ENCODE measurements around the gene CPED1.
"Not testable (repeated sequence)": the region's sequence is repeated elsewhere in the genome, so short reads cannot be mapped to it uniquely, and the experiment has no call there.

CPED1 gene

GRCh38 chr7:120997882-120998474 lies 9.5 kb downstream of the CPED1 start:
- no peak for DNase-seq

DNA sequence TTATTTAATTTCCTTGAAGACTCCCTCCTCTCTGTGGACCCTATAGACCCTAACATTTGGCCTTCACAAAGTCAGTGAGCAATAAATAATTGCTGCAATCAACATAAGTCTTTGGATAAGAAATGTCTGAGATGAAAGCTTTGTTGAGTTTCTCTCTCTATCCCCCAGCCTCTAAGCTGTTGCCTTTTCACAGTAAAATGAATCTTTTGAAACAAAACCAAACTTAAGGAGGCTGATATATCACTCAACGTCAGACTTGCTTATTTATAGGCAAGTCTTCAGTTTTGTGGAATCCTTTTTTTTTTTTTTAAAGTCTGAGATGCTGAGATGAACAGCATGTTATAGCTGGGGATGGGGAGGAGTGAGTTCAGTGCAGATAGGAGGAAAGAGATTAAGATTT lies 10.0 kb downstream of the CPED1 start:
- DNase-seq = no peak

DNA sequence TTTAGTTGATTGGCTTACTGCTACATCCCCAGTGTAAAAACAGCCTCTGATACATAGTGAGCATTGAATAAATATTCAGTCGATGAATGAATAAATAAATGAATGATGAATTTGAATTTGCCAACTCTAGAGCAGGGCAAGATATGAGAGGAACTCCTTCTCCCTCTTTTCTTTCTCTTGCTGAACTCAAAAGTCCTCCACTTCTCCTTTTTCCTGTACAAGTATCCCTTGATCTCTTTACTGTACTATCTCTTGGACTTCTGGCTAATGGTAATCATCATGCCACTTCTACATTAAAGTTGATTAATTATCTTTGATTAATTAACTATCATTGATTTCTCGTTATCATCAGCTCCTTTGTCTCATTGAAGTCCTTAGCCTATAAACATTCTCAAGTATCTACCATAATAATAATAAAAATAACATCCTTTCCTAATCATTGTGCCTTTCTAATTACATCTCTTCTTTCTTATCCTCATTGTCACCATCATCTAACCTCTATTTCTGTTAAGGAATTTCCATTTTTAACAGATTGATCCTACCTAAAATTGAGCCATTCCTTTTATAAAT lies 10.6 kb downstream of the CPED1 start:
- no peak for DNase-seq

GRCh38 chr7:121000081-121000983 lies 11.8 kb downstream of the CPED1 start:
- DNase-seq = no peak

DNA sequence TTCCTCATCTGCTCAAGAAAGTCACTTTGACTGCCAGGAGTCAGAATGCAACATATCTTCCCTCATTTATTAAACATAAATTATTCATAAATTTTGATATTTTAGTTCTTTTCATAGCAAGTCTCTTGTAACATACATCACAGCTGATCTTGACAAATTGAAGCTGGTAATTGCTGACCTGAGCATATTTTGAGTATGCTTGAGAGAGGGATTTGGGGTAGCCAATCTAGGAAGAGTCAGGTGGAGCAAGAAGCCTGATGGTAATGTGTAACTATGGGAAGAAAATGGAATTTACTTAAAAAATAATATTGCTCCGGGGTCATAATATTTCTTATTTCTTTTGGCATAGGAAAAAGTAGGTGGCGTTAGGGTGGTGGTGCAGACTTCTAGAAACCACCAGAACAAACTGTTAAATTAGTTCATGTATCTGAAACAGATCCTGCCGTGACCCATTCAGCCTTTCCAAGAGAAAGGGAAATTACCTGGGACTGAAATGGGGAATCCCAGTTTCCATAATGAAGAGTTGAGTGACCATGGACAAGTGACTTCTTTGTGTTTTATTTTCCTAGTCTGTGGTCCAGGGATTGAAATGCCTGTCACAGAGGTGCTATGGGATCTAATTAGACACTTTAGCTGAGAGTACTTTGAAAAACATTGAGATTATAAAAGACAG lies 12.9 kb downstream of the CPED1 start:
- DNase-seq = no peak

DNA sequence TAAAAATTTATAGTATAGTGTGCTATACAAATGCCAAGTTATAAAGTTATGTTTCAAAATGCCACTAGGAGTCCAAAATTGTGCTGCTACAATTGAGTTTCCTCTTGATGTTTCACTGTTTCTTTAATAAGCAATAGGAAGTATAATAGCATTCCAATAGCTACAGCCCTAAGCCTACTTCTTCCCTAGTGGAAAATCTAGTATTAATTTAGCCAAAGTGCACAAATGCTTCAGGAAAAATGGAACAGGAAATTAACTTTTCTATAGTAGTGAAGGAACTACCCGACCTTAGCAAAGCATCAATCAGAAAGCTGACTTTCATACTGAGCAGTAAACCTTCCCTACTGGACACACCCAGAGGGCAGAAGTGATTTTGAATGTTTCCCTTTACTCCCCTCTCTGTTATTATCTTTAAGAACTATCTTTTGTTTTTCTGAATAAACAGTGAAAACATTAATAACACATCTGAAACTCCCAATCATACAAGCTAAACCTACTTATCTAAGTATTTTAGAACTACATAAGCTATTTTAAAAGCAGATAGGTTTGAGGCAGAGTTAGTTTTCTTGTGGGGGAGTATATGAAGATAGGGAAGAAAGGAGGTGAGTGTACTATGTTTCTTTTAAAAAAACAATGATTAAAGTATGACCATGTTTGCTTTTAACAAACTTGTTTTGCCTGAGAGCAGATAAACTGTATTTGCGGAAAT lies 13.7 kb downstream of the CPED1 start:
- no peak for DNase-seq

DNA sequence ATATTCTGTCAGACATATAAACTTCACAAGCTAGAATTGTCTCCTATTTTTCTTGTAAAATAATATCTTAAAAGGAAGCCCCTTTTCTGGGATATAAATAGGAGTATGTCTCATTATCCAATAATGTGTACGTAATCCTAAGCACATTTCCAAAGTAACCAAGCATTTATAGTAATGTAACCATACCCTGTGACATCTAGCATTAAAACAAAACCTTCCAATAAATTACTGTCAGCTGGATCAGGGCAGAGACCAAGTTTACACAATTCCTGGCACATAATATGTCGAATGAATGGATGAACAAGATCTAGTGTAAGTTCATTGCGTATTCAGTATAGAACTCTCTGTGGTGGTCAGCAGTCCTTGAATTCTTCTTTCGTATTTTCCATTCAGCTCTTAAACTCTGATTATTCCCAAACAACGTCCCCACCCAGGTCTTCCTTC lies 14.3 kb downstream of the CPED1 start:
- DNase-seq = no peak

DNA sequence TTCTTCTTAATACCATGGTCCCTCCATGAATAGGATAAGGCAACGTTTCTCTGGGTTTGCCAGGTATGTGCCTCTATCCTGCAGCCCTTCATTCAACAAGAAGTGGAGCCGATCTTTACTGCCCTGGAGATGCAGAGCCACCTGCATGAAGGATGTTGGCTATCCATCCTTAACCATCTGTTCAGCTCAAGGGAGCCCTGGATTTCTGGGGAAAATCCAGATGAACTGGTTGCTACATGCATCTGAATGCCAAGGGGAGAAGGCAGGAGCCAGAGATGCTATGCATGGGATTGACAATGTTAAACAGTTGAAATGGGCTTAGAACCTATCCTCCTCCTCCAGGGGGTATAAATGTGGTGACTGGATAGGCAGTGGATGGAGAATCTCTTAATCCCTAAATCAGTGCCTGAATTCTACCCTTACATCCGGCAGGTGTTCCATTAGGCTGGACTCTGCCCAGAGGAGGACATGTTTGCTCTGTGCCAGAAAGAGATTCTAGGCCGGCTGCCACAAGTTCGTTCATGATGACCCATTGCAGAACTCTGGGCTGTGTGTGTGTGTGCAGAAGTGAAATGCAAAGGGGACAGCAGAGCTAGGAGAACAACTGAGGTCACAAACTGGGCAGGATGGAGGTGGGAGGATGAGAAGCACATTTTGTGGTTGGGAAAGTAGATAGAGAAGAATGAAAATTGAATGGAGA lies 15.6 kb downstream of the CPED1 start:
- DNase-seq = no peak

DNA sequence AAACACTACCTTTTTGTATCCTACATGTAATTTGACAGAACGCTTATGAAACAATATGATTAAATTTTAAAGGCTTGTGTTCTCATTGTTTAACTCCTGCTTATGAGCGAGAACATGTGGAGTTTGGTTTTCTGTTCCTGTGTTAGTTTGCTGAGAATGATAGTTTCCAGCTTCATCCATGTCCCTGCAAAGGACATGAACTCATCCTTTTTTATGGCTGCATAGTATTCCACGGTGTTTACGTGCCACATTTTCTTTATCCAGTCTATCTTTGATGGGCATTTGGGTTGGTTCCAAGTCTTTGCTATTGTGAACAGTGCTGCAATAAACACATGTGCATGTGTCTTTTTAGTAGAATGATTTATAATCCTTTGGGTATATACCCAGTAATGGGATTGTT lies 16.5 kb downstream of the CPED1 start:
- DNase-seq = not testable (repeated sequence)

DNA sequence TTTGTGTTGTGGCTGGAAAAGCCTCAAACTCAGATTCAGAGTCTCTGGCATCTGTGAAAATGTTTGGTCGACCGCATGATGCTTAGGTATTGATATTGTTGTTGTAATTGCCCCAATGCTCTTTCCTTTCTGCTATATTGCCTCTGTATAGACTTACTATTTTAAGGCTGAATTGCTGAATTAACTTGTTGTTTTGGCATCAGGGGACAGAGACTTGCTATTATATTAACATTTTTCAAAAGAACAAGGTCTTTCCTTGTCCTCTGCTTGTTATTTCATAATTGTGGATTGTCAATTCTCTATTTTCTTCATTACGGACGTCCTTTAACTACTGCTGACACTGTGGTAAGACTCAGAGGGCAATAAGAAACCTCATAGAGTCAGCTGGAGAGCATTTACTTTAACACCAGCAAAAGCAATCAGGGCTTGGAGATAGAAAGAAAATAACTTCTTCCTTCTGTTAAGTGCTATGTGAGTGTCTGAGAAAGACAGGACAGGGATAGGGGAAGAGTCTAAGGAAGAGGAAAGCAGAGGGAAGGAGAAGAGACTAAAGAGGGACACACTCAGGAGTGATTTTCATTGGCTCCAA lies 17.6 kb downstream of the CPED1 start:
- no peak for DNase-seq

GRCh38 chr7:121006711-121007315 lies 18.3 kb downstream of the CPED1 start:
- no peak for DNase-seq

- DNase-seq = no peak
Measured at GRCh38 chr7:121008816-121009215, 20.3 kb downstream of the CPED1 start.

DNA sequence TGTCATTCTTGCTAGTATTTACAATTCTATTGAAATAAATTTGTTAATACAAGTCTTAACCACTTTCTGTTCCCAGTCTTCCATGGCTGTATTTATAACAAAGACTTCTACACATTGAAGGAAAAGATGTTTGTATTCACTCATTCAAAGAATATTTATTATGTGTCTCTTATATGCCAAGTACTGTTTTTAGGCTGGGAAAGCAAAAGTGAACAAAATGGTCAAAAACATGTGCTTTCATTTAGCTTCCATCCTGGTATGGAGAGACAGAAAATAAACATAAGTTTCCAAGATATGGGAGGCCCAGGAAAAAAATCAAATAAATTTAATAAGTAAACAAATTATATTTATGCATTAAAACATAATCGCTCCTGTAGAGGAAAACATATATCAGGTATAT lies 22.9 kb downstream of the CPED1 start:
- DNase-seq = no peak

DNA sequence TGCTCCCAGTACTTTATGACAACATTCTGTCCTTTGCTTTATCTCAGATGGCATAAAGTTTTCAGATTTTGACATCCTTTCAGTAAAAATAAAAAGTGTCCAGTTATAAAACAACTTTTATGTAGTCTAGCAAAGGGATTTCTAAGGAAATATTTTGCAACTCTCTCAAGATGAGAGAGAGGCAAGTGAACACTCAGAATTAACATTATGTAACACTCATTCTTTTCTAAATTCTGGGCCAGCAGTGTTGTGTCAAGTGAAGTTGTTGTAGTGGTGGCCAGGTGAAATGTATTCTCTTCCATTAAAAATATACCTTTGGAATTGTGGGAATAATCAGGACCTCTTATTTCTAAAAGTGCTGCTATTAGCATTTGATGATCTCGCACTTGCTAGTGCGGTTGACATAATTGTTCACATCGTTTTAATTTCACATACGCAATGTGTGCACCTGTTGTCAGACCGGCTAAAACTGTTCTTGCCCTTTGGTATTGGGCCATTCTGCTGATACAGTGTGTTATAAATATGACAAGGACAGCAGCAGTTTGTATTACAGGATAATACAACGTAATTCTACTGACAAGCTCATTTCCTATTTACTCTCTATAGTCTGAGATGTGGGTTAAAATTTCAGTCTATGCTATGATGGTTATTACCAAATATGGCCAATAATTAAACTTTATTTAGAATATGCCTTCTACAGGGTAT lies 23.8 kb downstream of the CPED1 start:
- DNase-seq = no peak

- no peak for DNase-seq
Measured at GRCh38 chr7:121012919-121013318, 24.4 kb downstream of the CPED1 start.

DNA sequence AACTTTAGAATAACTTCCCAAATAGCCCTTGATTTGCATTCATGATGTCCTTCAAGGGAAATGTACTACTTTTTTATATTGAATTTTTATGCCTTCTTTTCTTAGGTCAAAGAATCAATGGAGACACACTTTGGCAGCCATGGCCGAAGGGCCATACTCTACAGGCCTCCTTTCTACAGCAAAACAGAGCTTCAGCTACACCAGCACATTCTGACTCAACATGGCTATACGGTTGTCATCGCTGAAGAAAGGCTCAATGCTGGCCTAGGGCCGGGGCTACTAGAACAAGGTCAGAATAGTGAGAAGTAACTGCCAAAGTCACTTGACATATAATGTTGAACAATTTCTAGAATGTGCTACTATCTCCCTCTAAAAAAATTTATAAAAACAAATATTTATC lies 27.0 kb downstream of the CPED1 start:
- DNase-seq = no peak

DNA sequence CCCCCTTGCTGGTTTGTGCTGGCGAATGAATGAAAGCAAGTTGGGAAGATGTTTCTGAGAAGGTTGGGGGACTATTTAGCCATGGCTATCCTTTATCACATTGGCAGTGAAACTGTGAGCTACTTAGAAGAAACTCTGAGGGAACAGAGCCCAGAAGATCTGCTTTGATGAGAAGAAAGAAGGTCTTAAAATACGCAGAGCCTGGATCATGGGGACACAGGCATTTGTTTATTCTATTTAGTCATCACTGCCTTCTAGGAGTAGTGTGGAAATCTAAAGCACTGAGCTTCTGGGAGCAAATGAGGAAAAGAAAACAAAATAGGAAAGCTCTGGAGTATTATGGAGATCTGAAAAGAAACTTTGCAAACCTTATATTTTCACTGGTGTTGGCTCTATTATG lies 28.5 kb downstream of the CPED1 start:
- no peak for DNase-seq

DNA sequence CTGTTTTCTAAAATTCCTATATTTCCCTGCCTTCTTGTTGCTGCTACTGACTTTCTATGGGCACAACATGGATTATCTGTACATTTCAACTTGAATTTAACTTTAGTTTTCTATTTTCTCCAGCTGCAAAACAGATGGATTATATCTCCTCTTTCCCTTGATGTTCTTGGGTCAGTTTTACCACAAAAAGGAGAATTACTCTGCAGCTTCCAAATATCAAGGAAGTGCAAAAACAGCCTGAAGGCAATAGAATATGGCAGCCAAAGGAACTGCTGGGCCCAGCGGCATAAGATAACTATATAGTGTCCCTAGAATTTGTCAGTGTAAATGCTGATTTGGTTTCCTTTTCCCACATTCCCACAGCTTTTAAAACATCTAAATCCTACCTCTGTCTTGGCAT lies 29.1 kb downstream of the CPED1 start:
- no peak for DNase-seq

DNA sequence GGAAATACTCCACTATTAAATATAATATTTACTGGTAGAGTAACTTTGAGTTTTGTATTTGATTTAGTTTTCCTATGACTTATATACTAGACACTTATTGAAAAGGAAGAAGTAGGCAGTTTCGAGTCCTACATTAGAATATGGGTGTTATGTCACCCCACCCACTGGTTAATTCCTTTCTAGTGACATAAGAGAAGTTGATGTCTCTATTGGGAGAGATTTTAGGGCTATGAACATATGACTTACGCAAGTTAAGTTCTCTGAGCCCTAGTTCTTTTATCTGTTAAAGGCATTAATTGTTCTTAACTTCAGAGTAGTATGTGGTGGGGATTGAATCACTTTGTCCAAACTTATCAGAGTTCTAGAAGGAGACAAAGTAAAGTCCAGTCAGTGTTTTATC lies 30.5 kb downstream of the CPED1 start:
- no peak for DNase-seq

DNA sequence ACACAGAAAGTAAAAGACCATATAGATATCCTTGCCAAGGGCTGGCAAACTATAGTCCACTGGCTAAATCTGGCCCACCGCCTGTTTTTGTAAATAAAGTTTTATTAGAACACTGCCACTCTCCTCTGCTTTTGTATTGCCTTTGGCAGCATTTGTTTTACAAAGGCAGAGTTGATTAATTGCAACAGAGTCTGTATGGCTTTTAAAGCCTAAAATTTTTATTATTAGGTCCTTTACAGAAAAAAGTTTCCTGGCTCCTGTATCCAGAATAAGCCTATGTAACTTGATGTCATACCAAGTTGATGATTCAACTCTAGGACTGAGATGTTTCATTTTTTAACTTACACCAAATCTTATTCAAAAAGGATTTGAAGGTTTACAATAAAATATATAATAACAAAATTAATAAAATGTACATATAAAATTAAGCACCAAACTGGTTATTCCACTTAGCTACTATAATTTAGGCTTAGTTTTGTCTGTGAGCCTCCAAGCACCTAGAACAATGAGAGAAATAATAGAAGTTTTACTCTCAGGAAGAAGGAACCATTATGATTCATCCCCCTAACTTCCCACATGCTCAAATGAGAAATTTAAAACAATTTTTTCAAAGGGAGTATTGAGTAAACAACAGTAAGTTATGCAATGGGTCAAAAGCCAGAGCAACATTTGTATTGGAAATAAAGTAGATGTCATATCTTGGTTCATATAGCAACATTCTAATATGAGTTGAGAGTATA lies 31.9 kb downstream of the CPED1 start:
- no peak for DNase-seq

All from activated naive CD4-positive, alpha-beta T cell treated with anti-CD3 and anti-CD28 coated beads, Interleukin-2, amount 50 U/mL, for 16 hours (primary cell).